Mesothelial cell of epicardium (in vitro differentiated cells): ENCODE results near the gene AKNA. TPM values are rescaled to one million over a fixed set of nuclear protein-coding genes. Genes with fewer than 3 reads are reported as not detected.

ENCODE experiments used
- DNase-seq, 2 experiments: peaks; one replicate each; pipeline ENCODE4 v3.0.0; 2021; ENCODE audit warnings: low spot score in 2 of 2; ENCODE audit not compliant: unreplicated experiment in 2 of 2
- H3K27ac Mint-ChIP-seq: 2 replicates; pipeline ENCODE4 v1.8.0; 2021; ENCODE audit warnings: mixed read lengths
- H3K27me3 Mint-ChIP-seq: 2 replicates; pipeline ENCODE4 v1.8.0; 2021; ENCODE audit warnings: low read depth, mixed read lengths
- H3K36me3 Mint-ChIP-seq: 2 replicates; pipeline ENCODE4 v1.8.0; 2021; ENCODE audit warnings: mixed read lengths
- H3K4me1 Mint-ChIP-seq: 2 replicates; pipeline ENCODE4 v1.8.0; 2021; ENCODE audit warnings: mixed read lengths
- H3K4me3 Mint-ChIP-seq: 2 replicates; pipeline ENCODE4 v1.8.0; 2021; ENCODE audit warnings: mild to moderate bottlenecking, moderate library complexity, mixed read lengths
- H3K9me3 Mint-ChIP-seq: 2 replicates; pipeline ENCODE4 v1.8.0; 2021; ENCODE audit warnings: mixed read lengths
- total RNA-seq: library from RNA; stranded (reverse); gene quantifications from 3 replicates; pipeline ENCODE4 v1.2.1, GENCODE V29; 2021
- TF ChIP-seq, protein P1 (sequence below): fragments of 200-600 bp; sonication (generic); IDR thresholded peaks from one replicate; pipeline ENCODE4 v1.5.0; 2021; ENCODE audit warnings: antibody characterized with exemption; ENCODE audit not compliant: unreplicated experiment

Gene AKNA
- total RNA-seq, 1 donor from 2014 or later = 23.1 TPM

DNA sequence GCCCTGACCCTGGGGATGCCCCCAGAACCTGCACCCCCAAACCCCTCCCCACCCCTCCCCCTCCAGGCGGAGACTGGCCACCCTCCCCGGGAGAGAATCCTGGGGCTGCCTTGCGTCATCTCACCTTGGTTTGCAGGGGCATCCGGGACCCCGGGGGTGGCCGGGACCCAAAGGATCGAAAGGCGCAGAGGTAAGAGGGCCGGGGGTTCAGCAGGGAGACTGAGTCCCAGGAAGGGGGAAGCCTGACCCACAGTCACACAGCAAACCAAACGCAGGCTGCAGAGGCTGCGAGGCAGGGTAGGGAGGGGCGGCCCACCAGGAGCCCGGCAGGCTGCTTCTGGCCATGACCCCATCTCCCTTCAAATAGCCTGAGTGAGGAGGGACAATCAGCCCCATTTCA, 98.7 kb downstream of the AKNA start:
- Mint-ChIP-seq H3K9me3 (peaks cover 5% of the 10 kb centered on the region), H3K27me3 (no peaks in the 10 kb centered on the region), H3K4me3 (no peak overlapping the region), H3K4me1 (peaks cover 24% of the 10 kb centered on the region), H3K36me3 (peaks cover 27% of the 10 kb centered on the region), H3K27ac (no peak overlapping the region)
- peak in 1 of 2 experiments; percentile 33 for DNase-seq
- TF ChIP-seq, protein P1, sequence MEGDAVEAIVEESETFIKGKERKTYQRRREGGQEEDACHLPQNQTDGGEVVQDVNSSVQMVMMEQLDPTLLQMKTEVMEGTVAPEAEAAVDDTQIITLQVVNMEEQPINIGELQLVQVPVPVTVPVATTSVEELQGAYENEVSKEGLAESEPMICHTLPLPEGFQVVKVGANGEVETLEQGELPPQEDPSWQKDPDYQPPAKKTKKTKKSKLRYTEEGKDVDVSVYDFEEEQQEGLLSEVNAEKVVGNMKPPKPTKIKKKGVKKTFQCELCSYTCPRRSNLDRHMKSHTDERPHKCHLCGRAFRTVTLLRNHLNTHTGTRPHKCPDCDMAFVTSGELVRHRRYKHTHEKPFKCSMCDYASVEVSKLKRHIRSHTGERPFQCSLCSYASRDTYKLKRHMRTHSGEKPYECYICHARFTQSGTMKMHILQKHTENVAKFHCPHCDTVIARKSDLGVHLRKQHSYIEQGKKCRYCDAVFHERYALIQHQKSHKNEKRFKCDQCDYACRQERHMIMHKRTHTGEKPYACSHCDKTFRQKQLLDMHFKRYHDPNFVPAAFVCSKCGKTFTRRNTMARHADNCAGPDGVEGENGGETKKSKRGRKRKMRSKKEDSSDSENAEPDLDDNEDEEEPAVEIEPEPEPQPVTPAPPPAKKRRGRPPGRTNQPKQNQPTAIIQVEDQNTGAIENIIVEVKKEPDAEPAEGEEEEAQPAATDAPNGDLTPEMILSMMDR = no peak

DNA sequence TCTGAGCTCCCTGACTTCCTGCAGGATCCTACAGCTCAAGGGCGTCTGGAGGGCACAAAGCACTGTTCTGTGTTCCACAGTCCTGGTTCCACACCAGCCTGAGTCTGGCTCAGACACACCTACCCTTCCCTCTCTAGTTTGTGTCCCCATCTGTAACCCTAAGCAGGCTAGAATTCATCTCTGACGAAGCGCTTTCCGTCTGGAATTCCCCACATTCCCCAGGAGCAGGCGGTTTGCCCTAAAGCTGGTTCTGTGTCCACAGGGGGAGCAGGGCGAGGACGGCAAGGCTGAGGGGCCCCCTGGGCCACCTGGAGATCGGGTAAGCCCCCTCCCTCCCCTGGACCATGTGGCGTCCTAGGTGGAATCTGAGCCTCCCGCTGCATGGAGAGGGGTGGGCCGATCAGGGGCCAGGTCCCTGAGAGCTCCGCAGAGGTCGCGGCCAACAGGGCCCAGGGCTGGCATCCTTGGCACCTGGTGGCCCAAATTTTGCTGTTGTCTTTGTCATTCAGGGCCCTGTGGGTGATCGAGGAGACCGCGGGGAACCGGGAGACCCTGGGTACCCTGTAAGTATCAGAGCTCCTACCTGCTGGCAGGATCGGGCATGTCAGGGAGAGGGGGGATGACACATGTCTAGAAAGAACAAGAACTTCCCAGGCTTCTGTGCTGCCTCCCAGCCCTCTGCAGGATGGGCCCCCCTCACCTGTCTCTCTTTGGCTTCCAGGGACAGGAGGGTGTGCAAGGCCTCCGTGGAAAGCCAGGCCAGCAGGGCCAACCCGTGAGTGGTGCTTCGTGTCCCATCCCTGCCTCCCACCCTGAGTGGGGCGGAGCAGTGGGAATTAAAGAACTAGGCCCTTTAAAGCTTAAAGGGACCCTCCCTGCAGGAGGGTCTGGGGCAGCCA, 99.3 kb downstream of the AKNA start:
- no peak overlapping the region for H3K4me3 Mint-ChIP-seq
- TF ChIP-seq, protein P1 = no peak
- H3K27me3 Mint-ChIP-seq = no peaks in the 10 kb centered on the region
- H3K36me3 Mint-ChIP-seq = peaks cover 25% of the 10 kb centered on the region
- peaks cover 24% of the 10 kb centered on the region for H3K4me1 Mint-ChIP-seq
- peak overlapping the region; percentile 86 for H3K27ac Mint-ChIP-seq
- peaks cover 4% of the 10 kb centered on the region for H3K9me3 Mint-ChIP-seq
- peak; percentile 21 to 59 for DNase-seq

DNA sequence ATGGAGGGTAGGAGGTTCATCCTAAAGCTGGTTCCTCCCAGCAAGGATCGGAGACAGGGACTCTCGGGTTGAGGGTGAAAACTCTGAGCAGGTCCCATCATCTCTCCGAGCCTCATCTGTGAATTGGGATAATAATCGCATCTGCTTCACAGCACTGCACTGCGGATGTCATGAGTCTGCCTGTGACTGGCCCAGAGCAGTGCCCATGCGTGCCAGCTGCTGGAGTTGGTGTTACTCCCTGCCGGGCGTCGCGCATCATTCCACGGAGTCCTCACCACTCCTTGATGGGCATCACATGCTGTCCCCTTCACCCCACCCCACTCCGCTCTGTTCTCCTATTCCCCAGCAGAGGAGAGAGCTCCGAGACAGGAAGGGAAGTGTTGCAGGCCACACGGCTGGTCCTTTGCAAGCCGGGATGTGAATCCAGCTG, 100.0 kb downstream of the AKNA start:
- H3K4me3 Mint-ChIP-seq = no peak overlapping the region
- peaks cover 23% of the 10 kb centered on the region for H3K36me3 Mint-ChIP-seq
- H3K27me3 Mint-ChIP-seq = no peaks in the 10 kb centered on the region
- DNase-seq = peak; percentile 8 to 34
- no peaks in the 10 kb centered on the region for H3K9me3 Mint-ChIP-seq
- H3K4me1 Mint-ChIP-seq = peaks cover 28% of the 10 kb centered on the region
- H3K27ac Mint-ChIP-seq = peak overlapping the region; percentile 86
- TF ChIP-seq, protein P1 = no peak

DNA sequence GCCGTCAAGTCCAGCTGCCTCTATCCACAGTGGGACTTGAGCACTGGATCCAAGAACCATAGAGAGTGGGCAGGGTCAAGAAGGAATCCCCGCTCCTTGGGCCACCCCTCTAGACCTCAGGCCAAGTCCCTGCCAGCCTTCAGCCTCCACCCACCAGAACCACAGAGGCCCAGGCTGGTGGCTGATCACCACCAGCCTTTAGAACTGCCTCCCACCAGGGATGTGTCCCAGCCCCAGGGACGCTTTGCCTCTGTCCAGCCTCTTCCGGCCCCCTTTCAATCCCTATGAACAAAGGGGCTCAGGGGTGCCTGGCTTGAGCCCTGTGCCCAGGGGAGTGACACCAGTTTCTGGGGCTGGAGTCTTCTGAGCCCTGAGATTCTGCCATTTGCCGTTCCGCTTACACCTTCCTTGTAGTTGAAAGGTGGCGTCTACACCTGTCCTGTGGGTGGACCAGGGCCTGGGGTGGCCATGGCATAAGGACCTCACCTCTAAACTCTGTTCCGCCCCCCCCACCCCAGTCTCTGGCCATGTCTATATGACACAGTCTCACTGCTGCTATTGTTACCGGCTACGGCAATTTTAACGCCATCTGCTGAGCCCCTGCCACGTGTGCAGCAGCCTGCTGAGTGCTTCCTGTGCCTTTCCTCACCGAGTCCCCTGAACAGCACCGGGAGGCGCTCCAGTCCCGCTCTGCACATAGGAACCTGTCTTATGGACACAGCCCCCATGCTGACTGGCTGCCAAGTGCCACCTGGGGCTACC, 100.6 kb downstream of the AKNA start:
- TF ChIP-seq, protein P1 = no peak
- Mint-ChIP-seq H3K27ac (peak overlapping the region; percentile 86), H3K9me3 (no peaks in the 10 kb centered on the region), H3K27me3 (no peaks in the 10 kb centered on the region), H3K4me1 (peaks cover 28% of the 10 kb centered on the region), H3K36me3 (peaks cover 17% of the 10 kb centered on the region), H3K4me3 (no peak overlapping the region)
- peak; percentile 13 to 36 for DNase-seq

DNA sequence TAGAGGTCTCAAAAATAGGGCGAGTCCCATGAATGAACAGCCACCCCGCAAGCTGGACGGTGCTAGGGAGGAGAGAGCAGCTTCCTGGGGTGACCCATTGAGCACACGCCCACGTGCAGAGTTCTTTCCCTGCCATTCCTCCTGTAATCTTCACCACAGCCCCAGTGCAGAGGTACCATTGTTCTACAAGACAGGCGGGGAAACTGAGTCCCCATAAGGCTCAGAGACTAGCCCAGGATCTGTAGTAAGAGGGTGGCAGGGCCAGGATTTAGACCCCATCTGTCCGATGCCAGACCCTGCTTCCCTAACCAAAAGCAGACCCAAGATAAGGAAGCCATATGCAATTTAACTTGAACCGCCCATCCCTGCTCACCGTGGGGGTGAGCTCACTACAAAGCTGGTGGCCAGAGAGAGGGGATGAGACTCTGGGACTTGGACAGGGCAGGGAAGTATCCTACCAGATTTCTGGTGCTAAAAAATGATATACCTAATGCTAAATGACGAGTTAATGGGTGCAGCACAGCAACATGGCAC, 101.6 kb downstream of the AKNA start:
- Mint-ChIP-seq H3K4me1 (peaks cover 35% of the 10 kb centered on the region), H3K27ac (peak overlapping the region; percentile 52), H3K9me3 (no peaks in the 10 kb centered on the region), H3K36me3 (peaks cover 17% of the 10 kb centered on the region), H3K27me3 (no peaks in the 10 kb centered on the region), H3K4me3 (no peak overlapping the region)
- DNase-seq = peak in 1 of 2 experiments; percentile 25
- TF ChIP-seq, protein P1 = no peak
